NCI-H2029 treated with DMSO at 0.1 percent for 48 hours (cell line): ENCODE data around the gene RTL10.
"Not testable (repeated sequence)": the region's sequence is repeated elsewhere in the genome, so short reads cannot be mapped to it uniquely, and the experiment has no call there.

Experiments
- DNase-seq: peaks from one replicate; lab custom pipeline; 2025; lab: John Stamatoyannopoulos, UW

Gene RTL10

DNA sequence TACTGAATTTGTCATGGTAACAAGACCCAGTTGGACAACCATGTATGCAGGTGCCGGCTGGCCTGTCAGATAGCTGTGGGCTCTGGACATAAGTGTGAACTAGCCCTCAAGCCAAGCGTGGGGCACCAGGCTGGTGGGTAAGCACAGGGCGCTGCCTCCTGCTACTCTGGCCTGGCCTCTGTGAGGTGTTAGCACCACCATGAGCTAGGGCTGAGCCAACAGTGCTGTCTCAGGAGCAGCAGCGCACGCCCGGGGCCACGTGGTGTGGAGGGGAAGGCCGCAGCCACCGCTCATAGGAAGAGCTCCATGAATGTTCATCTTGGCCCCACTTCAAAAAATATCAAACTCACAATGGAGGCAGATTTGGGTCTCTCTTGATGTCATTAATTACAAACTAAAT, 35.3 kb upstream of the RTL10 start:
- no peak for DNase-seq

DNA sequence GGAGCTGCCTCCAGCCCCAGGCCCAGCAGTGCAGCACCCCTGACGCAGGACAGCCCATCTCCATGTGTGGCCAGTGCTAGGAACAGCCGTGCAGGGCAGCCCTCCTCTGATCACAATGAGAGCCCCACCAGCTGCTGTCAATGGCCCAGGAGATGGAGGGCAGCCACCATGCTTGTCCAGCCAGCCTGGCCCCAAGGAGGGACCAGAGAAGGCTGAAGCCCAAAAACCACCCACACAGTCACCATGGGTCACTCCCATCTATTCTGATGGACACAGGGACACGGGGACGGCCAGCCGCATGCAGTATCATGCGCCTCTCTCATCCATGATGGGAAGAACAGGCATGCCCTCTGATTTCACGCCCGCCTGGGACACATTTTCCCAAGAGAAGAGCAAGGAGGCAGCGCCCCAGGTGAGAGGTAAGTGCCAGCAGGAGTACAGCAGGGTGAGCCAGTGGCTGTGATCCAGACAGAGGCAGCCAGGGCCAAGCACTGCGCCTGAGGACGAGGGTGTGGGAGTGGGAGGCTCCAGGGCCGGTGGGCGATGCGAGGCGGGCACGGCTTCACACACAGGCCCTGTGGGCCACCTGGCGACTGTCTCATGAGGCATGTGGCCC, 33.6 kb upstream of the RTL10 start:
- DNase-seq = no peak

DNA sequence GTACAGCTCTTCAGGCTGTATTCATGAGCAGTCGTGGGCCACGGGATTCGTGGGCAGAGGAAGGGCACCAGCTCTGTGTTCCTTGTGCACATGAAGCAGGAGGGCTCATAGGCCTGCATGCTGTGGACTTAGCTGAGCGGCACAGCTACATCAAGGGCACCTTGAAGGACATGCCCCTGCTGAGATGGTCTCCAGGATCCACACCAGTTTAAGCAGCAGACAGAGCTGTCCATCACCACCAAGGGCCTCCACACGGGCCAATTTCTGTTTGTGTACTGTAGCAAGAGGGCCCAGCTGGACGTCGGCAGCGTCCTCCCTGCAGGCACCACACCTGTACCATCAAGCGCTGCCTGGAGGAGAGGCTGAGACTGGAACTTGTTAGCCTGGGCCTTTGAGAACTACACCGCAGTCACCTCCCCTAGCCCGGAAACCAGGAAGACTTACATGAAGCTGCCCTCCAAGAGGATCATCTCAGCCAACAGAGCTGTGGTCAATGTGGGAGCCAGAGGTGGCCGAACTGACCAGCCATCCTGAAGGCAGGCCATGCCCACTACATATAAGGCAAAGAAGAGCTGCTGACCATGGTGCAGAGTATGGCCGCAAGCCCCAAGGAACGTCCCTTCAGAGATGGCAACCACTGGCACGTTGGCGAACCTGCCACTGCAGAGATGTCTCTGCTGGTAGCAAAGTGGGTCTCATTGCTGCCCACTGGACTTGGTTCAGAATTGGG, 32.7 kb upstream of the RTL10 start:
- no peak for DNase-seq

DNA sequence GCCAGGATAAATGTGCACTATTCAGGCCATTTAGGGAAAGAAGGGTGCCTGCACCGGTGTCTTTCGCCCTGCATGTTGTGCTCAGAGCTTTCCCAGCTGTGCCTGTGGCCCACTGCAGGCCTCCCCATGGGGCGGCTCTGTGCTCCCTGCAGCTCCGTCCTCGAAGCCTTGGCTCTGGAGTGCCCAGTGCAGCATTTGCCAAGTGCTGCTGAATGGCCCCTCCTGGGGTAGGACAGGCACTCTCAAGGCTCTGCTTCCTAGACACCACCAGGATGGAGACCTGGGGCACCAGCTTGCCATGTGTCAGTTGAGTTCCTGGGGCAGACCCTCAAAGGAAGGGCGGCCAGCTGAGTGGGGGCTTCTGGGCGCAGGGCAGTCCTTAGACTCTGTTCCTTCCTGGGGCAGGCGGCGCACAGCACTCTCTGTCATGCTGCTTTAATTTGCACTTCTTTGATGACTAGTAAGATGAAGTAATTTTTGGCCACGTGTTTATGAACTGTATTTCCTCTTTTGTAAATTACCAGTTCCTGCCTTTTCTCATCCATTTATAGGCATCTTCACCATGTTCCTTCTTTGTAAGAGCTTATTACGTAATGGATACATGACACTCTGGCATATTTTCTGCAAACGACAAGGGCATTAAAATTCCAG, 32.1 kb upstream of the RTL10 start:
- DNase-seq = peak; percentile 68

DNA sequence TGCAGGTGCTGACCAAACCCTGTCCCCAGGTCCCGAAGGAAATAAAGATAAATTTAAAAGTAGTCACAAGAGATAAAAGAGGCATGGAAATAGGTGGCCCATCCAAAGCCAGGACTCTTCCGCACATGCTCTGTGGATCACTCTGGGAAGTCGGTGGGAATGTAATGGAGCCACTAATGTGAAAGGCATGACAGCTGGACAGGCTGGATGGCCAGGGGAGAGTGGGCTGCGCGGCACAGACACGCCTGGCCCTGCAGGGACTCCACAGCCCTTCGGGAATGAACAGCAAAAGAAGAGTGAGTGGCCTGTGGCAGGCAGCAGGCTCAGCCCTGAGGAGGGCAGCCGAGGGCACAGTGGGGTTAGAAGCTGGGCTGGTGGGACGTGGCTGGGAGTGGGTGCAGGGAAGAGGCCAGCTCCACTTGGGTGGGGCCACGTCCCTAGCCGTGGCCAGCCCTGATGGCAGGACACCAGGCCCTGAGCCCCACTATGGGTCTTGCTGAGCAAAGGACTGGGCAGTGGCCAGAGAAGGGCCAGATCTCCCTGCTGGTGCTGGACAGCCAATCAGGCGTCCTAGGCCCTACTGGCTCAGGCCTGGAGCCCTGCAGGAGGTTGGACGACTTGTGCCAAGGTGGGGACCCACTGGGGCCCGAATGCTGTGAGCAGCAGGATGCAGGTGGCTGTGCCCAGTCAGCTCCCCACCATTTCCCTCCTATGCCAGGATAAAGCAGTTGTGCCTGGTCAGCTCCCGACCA, 31.3 kb upstream of the RTL10 start:
- DNase-seq = no peak

DNA sequence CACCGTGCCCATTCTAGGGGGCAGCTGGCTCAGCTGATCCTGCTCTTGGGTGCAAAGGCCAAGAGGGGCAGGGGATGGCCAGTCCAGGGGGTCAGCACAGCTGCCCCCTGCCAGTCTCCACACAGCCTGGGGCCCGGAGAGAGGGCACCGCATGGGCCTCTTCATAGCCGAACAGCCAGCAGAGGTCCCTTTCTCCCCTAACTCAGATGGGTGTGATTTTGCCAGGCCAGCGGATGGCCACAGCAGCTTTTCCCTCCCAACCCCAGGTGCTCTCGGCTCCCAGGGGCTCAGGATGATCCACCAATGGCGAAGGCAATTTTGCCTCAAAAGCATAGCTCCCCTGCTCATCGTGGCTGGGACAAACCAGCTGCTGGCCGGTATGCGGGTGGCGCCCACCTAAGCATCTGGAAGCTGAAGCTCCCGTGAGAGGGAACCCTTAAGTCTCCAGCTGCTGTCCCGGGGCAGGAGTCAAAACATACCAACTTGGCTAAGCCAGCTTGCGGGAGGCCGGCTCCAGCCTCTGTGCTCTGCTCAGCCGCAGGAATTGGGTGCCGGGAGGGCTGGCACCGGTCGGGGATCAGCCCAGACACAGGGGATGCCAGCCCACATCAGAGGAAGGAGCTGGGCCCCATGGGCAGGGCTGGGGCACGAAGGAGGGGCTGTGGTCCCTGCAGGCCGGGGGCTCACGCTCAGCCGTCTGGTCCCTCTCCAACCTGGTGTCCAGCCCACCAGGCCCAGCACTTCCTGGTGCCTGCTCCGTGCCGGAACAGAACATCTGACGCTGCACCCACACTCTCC, 30.5 kb upstream of the RTL10 start:
- DNase-seq = no peak

DNA sequence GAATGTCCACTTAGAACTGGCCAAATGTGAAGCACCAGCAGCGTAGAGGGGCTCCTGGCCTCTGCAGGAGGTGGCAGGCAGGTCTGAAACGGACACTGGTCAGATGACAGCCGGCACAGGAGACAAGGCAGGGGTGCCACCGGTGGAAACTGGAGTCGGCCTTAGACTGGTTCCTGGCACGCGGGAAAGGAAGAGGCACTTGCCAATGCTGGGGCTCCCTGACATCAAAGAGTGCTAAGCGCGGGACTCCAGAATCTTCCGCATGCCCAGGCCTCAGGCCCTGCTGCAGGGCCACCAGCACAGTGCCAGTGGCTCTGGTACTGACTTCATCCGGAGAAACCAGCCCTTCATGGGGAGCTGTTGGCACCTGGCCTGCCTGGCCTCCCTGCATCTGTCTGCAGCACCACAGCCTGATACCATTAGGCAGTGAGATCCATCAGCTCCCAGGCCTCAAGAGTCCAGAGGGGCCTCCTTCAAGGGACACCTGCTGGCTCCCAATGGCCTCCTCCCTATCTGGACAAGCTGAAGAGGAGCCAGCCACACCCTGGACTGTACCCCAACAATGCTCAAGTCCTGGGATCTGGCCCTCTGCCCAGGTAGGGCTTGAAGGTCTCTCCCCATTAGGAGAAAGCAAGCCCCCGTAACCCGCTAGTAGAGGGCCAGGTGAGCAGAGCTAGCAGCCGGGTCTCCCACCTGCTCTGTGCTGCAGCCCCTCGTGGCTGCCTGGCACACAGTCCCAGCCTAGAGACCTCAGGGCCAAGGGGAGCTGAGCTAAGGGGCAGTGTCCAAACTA, 29.7 kb upstream of the RTL10 start:
- no peak for DNase-seq

DNA sequence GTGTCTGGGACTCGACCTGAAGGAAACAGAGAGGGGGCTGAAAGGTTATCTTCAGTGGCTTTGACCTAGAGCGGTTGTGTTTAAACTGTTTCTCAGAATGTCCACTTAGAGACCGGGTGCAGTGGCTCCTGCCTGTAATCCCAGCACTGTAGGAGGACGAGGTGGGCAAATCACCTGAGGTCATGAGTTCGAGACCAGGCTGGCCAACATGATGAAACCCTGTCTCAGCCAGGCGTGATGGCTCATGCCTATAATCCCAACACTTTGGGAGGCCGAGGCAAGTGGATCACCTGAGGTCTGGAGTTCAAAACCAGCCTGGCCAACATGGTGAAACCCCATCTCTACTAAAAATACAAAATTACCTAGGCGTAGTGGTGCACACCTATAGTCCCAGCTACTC, 28.8 kb upstream of the RTL10 start:
- not testable (repeated sequence) for DNase-seq

DNA sequence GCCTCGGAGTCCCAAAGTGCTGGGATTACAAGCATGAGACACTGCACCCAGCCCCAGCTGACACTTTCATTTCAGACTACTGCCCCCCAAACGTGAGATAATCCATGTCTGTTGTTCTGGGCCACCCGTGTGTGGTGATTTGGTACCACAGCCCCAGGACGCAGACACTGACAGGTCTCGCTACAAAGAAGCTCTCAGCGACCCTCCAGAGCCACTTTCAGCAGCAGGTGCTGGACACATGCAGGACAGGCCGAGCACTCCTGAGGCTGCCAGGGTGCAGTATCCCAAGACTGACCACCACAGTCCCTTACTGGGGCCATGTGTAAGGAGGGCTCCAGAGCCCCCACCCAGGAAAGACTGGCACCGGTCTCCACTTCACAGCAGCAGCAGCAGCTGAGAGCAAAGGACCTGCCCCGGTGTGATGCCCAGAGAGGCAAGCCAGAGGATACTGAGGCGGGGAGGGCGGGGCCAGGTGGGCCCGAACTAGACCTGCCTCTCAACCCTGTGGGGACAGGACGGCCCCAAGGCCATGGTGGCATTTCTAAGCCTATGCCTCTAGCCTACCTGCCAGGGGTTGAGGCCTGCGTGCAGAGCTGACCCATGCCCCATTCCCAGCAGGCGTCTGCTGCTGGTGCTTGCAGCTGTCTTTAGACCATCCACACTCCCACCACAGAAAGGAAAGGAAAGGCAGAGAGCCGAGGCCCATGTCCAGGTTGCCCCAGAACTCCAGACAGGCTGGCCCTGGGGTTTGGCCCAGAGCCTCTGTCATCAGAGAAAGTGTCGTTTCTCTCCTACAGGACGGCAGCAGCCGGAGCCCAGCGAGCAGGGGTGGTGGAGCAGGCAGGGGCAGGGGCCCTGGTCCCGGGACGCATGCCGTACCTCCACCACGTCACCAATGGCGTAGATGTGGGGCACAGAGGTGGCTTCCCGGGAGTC, 28.0 kb upstream of the RTL10 start:
- no peak for DNase-seq

DNA sequence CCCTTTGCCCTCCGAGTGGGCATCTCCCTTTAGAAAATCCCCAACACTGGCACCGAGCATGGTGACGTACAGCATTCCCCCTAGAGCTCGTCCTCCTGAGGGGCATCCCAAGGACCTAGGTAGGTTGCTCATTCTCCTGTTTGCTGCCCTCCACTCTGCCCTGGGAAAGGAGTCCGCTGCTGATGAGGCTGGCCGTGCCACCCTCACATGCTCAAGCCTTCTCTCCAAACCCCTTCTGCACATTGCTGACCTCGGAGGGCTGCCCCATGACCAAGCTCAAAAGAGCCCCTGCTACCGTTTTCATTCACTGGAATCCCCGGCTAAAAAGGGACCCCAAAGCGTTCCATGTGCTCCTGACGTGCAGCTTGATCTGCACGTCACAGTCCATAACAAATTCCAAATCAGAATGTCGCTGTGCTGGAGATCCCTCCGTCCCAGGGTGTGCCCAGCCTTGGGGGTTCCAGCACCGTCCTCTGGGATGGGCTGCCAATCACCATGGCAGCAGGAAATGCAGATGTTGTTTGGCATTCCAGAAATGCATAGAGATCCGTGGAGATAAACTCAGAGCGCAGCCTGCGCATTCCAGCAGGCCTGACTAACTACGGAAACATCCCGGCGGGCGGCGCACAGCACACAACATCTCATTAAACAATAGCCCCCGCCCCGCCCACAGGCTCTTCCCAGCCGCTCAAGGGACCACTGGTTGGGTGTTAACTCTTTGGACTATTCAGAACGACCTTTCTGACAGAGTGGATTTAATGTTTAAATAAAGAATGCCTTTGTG, 26.3 kb upstream of the RTL10 start:
- no peak for DNase-seq

DNA sequence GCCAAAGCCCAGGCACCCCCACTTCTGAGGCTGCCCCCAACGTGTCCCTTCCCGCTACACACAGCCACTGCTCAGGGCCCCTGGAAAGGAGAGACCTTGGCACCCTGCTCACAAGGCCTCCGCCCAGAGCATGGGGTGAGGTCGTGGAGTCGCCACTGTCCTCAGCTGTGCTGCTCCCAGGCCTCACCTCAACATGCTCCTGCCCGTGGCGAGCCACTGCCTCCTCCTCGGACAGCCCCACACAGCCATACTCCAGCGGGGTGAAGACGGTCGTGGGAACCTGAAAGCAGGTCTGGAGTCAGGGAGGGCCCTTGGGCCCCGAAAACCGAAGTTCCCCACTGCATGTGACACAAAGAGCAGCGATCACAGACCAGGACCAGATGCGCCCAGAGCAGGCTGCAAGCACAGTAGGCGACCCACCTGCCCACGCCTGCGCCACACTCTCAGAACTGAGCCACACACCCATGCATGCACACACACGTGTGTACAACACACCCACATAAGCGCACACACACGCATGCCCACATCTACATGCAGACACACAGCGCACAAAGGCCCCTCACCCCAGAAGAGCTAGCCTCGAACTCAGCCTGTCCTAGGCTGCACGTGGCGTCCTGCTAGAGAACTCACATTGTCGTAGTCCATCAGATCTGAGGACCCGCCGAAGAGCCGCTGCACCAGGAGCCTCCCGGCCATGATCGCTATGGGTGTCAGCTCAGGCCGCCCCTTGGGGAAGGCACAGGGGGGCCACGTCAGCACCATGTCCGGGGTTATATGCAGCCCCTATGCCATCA, 25.5 kb upstream of the RTL10 start:
- DNase-seq = no peak

DNA sequence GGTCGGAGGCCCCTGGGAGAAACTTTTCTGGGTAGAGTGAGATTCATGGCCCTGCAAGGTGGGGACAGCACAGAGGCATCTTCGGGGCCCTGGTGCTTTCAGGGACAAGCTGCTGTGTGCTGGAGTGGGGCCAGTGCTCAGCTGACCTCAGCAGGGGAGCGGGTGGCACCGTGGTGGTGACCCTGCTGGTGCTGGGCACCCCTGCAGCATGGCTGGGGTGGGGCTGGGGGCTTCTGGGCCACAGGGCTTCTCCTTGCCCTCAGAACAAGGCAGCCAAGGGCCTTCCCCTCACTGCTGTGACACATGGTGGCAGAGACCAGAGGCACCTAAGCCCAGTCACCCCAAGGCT, 24.9 kb upstream of the RTL10 start:
- no peak for DNase-seq

DNA sequence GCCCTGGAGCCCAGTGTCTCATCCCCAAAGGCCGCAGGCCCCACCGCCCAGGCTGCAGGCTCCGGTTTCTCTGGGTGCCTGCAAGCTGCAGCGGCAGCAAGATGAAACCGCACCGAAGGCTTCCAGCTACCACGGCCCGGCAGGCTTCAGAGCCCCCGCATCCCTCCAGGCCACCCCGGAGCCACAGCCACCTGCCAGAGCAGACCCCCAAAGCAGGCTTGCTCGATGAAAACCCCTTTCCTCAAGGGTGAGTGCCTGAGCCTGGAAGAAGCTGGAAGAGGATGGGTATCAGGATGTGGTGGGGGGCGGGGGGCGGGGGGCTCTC, 24.5 kb upstream of the RTL10 start:
- no peak for DNase-seq

DNA sequence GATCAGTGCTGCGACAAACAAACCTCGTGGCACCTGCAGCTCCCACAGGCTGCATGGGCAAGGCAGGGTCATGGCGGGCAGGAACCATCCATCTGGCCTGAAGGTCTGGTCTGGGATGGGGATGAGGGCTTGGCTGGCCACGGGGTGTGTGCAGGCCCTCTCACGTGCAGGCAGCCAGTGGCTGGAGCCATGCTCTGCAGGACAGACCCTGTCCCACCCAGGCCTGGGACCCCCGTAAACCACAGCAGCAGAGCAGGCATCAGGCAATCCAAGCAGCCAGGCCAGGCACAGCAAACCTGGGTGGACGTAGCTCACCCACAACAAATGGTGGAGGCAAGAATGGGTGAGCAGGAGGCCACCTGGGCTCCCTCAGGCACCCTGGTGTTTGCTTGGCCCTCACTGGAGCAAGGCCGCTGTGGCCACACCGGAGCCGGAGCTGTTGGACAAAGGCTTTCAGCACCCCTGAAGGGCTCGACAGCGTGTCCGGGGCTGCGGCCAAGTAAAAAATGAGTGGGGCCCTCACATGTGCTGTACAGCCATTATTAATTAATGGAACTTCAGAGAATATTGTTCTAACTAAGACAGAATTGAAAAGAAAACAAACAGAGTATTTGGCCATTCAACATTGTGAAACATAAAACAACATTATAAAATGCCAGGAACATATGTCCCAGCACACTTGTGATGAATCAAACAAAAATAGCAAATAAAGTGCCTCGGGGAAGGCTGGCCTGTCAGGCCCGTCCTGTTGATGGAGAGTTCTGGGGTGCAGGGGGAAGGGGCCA, 24.0 kb upstream of the RTL10 start:
- no peak for DNase-seq

DNA sequence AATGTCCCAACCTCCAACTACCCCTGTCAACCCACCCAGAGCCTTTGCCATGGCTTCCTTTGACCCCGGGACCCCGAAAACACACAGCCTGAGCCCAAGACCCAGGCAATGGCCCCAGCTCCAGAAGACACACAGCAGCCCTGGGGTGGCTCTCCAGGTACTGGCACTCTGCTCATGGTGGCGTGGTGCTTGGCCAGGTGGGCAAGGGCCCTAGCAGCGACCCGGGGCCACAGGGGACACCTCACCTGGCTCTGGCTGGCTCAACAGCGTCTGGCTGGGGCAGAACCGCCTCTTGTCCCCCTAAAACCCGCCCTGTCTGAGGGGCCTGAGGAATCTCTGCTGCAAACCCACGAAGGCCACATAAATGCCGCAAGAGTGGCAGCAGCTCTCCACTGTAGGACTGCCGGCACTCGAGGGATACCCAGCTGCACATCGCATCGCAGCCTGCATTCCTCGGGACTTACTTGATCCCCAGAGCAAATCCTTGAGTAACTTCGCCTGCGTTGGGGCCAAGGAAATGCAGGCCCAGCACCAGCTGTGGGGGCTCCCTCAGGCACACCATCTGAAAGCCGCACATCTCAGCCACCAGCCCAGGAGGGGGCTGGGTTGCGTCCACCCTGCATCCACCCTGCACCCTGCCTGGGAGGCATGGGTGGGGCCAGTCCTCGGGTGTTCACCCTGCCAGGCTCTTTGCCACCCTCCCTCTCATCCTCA, 23.1 kb upstream of the RTL10 start:
- no peak for DNase-seq

DNA sequence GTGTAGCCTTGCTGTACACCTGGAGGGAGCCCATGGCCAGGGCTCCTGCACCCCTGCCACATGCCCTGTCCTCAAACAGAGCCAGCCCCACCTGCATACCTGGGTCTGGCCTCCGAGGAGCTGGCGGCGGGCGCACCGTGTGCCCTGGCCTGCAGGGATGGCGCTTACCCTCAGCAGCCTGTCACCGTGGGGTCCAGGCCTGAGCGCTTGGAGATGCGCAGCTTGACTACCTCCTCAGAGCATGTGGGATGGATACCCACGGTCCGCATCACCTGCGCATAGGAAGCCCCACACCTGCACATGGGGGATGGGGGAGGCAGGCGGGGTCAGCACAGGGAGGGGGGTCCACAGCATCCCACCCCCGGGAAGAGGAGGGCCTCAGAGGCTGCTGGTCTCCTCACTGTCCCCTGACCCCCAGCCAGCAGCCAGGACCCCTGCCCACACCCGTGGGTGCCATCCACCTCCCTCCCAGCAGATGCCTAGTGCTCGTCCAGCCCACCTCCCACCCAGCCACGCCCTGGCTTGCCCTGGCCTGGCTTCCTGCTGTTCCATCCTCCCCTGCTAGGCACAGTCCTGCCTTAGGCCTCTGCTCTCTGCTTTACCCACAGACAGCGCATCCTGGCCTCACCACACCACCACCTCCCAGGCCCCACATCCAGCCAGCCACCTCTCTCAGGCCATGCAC, 22.4 kb upstream of the RTL10 start:
- DNase-seq = no peak
